22Rv1 (cell line): Measurements from ENCODE around the gene SLC11A1.

Experiments
- CTCF ChIP-seq: fragments of 450-650 bp; IDR thresholded peaks from 2 replicates; pipeline ENCODE4 v1.5.1; 2017; ENCODE audit warnings: mild to moderate bottlenecking
- ZFX ChIP-seq: fragments of 450-650 bp; IDR thresholded peaks from 2 replicates; pipeline ENCODE4 v1.6.1; 2017; ENCODE audit warnings: antibody characterized with exemption, borderline replicate concordance

DNA sequence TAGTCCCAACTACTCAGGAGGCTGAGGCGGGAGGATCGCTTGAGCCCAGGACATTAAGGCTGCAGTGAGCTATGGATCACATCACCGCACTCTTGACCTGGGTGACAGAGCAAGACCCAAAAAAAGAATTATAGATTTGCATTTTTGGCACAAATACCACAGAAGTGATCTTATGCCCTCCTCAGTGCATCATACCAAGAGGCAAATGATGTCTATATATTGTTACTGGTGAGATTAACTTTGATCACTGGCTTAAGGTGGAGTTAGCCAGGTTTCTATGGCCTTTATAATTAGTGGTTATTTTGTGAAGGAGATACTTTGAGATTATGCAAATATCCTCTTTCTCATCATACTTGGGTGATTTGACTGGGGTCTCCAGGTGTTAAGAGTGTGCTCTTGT is 47.5 kb upstream of the SLC11A1 start:
- TF ChIP-seq ZFX (no peak), CTCF (no peak)
